Stimulated activated CD8-positive, alpha-beta memory T cell treated with anti-CD3 and anti-CD28 coated beads, Interleukin-12 subunit alpha, Interleukin-12 subunit beta, amount 100 ng/mL, for 1 hour (primary cell): ENCODE measurements around the gene FREM1.

ENCODE experiments used
- DNase-seq: peaks from one replicate; pipeline ENCODE4 v3.0.0-alpha.2; 2020; ENCODE audit warnings: low read depth

The FREM1 gene

GRCh38 chr9:14912859-14913258 lies 2.6 kb upstream of the FREM1 start:
- DNase-seq = no peak

DNA sequence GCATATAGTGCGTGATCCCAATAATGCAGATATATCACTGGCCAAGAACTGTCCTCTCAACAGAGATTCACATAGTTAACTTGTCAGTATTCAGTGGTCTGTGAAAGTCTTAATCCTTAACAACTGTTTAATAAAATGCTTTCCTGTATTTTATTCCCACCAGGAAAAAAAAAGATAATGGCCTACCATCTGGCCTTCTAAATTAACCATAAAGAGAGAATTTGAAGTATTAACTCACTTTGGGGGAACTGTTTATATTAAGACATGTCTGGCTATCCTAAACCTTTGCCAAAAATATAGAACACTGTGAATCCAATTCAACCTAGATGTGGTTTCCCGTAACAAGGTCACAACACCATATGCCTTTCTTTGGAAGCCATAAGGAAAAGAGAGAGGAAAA lies 818 bp upstream of the FREM1 start:
- DNase-seq = no peak

DNA sequence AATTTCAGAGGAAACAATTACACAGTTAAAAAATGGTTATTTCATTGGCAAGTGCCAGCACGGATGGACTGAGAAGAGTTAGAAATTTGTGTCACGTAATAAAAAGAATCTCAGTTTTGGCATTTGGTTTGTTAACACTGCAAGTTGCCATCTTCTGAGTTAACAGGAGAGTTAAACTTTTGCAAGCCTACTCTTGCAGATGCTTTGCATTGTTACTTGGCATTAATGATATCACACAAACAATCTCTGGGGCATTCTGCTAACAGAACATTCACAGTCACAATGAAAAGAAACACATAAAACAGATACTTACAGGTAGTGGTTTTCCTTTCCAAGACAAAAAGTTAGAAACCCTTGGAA lies 647 bp downstream of the FREM1 start:
- DNase-seq = no peak

- DNase-seq = no peak
These were observed 1.0 kb downstream of the FREM1 start for GRCh38 chr9:14909181-14909580.

DNA sequence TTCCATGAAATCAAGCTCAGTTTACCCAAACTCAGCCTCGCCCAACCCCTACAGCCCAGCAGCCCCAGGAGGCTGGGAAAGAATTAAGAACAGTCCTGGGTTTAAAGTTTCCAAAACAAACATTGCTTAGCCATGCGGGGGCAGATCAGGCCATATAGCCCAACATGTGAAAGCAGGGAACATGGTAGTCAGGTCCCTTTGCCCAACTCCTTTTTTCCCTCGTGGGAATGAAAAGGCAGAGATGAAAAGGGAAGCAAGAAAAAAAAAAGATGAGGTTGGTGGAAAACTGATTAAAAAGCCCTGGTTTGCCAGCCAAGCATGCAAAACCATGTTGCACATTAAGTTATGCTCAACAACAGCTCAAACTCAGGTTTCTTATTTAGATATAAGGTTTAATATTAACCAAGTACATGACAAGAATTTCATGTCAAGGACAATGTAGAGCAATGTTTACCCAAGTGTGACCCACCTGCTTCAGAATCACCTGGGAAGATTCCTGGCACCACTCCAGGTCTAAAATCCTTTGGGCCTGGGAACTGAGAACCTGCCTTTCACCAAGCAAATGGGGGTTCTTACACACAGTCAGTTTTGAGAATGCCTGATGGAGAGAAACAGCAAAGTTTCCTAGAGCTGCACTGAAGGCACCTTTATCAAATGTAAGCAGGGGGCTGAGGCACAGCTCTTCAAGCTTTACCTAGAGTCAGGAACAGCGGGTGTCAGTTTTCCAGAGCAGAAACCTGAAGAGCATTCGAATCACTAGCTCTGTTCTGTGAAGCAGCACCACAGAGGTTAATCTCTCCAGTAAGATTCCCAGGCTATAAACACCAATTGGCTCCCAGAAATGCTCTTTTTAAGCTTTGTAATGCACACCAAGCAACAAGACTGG lies 1.7 kb downstream of the FREM1 start:
- no peak for DNase-seq

- no peak for DNase-seq
These were observed 2.5 kb downstream of the FREM1 start for GRCh38 chr9:14907696-14908095.

- no peak for DNase-seq
These were observed 2.9 kb downstream of the FREM1 start for GRCh38 chr9:14907360-14907685.

DNA sequence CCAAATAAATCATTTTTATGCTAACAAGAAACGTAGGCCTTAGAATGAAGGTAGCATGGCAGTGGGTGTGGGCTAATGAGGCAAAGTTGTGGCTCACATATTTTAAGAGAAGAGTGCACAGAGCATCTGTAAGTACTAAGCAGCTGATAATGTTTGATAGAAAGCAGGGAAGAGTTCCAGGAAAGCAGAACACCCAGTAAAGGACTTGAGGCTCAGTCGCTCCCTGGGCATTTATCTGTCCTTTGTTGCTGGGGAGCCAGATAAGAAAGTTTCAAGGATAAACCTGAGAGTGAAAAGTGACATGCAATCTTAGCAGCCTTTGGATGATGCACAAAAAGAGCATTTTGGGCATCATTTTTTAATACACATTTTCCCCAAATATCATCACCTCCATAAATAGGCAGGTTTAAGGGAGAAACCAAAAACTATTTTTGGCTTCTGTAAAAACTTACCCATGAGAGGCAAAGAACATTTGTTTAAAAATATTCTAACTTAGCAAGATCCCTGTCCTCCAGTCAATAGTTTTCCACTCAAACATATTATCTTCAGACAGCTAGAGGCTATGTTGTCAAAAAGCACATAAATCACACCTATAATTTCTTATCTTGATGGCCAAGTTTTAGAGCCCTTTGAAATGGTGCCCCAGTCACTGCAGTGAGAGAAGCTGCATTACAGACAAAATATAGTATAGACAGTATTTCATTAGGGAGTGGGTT lies 3.4 kb downstream of the FREM1 start:
- DNase-seq = no peak

- DNase-seq = no peak
These were observed 4.2 kb downstream of the FREM1 start for GRCh38 chr9:14906000-14906399.

DNA sequence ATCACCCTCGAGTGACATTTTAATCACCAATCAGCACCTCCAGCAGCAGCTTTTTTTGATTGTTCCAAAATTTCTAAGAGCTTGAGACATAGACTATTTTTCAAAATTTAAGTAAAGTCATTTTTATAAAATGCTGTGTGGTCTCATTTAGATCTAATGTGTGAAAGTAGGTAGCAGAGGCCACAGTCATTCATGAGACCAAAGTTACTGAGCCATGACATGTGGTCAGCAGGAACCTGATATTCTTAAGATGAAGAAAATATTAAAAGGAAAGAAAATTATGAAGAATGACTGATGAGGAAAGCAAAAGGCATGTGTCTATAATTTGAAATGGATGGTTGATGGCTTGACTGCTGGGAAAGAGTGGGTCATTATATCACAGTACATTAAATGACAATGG lies 7.2 kb downstream of the FREM1 start:
- DNase-seq = no peak

GRCh38 chr9:14902561-14902960 lies 7.7 kb downstream of the FREM1 start:
- DNase-seq = no peak

DNA sequence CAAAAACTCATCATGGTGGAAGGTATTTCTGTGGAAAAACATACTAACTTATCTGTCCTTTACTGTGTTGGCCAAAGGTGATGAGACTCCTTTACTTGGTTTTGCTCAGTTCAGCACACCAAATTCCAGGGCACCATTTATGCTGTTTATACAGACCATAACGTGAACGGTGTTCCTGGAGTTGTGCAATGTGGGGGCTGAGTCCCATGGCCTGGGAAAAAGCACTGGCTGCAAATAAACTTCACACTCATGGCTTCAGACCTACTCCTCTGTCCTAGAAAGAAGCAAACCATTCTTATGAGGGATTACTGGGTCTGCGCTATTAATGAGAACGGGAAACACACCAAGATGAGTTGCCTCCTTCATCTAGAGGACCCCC lies 10.4 kb downstream of the FREM1 start:
- no peak for DNase-seq

GRCh38 chr9:14899042-14899814 lies 11.0 kb downstream of the FREM1 start:
- no peak for DNase-seq

DNA sequence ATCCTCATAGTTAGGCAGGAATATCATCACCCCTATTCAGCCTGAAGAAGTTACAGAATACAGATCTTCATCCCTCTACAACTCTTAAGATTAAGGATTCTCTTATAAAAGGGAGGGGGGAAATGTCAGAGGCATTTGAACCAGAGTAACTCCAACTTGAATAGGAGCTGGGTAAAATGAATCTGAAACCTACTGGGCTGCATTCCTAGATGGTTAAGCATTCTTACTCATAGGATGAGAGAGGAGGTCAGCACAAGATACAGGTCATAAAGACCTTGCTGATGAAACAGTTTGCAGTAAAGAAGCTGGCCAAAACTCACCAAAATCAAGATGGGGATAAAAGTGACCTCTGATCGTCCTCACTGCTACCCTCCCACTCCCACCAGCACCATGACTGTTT lies 14.4 kb downstream of the FREM1 start:
- DNase-seq = no peak

DNA sequence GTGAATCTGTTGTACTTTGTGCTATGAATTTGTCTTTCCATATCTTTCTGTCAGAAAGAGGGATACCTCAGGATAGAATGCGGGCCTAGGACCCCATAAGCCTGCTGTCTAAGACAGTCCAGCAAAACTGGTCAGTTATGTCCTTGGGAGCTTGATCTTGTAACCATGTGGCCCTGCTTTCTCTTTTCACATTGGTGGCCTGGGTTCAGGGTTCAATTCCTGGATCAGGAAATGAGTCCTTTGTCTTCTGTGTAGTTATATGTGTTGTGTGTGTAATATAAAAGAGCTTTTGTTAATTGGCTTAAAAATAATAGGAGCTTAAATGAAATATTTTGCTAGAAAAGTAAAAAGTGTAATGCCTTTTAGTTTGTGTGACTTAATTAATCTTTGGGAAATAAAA lies 16.9 kb downstream of the FREM1 start:
- no peak for DNase-seq

DNA sequence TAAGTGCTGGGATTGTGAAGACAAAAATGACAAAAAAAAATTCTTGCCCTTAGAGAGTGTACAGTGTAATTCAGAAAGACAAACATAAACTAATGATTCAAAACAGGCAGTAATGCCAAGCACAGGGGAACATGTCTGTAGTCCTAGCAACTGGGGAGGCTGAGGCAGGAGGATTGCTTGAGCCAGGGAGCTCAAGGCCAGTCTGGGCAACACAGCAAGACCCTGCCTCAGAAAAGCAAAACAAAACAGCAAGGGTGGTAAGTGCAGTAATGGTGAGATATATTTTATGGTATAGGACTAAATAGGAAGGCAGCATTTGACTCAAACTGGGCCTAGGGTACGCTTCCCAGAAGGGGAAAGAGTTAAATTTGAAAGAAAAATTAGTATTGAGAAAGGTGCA lies 18.9 kb downstream of the FREM1 start:
- DNase-seq = no peak

GRCh38 chr9:14889451-14889850 lies 20.8 kb downstream of the FREM1 start:
- DNase-seq = no peak

DNA sequence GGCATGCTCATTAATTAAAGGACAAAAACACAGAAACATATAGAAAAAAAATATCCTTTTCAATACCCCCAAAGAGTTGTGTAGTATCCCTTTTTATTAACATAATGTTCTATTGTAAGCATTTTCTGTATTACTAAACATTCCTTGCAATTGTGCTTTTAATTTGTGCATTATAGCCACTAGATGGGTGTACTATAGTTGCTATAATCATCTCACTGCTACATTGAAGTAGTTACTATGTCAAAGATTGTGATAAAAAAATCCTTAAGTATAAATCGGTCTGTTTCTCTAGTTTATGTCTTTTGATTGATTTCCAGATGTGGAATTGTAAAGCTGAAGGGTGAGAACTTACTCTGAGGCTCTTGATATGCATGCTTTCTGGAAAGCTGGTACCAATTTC lies 21.4 kb downstream of the FREM1 start:
- no peak for DNase-seq

GRCh38 chr9:14888272-14888671 lies 22.0 kb downstream of the FREM1 start:
- no peak for DNase-seq

GRCh38 chr9:14887149-14887548 lies 23.1 kb downstream of the FREM1 start:
- DNase-seq = no peak

DNA sequence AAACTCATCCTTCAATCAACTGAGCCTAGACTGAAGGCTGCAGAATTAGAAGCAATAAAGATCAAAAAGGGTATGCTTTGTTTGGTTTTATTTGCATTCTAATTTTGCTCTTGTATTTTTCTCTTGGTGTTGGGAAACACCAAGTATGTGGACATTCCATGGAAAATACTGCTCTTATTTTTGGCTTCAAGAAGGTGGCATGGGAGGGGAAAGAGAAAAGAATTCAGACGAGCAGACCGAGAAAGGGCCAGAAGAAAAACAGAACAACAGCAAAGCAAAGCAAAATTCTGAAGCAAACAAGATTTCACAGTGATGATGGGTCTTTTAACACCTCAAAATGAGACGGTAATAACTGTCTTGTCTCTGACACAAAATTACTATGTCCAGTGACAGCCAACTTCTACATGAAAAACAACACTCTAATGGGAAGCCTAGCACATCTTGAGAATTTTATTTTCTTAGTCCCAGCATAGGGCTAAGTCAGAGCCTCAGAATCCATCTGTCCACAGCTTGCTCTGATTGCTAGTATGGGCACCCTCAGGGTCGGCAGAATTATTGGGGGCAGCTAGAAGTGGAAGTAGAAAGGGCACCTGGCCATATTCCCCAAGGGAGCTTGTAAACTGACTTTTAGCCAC lies 26.8 kb downstream of the FREM1 start:
- no peak for DNase-seq

GRCh38 chr9:14882090-14882489 lies 28.1 kb downstream of the FREM1 start:
- DNase-seq = no peak

GRCh38 chr9:14881006-14881405 lies 29.2 kb downstream of the FREM1 start:
- DNase-seq = no peak
